Measurements from ENCODE around the gene GRIN3A.

- TF ChIP-seq CTCF (IDR thresholded peaks at IDR 0.05; ENCODE audit: borderline replicate concordance, extremely low read depth, low read length, poor library complexity, severe bottlenecking) (peak; percentile 63), EZH2 (IDR thresholded peaks at IDR 0.05; ENCODE audit: borderline replicate concordance, low read depth, low read length, severe bottlenecking) (no peak)
Measured at GRCh38 chr9:101601904-101602765, 136.3 kb downstream of the GRIN3A start.
